Pulmonary artery endothelial cell (primary cell): Measurements from ENCODE around the gene SPC24. TPM values are rescaled to one million over a fixed set of nuclear protein-coding genes. Genes with fewer than 3 reads are reported as not detected.

ENCODE experiments used
- DNase-seq: peaks from one replicate; pipeline ENCODE4 v3.0.0-alpha.2; 2011; ENCODE audit warnings: low read depth, low spot score
- total RNA-seq: library from RNA; depleted of rRNA; stranded (reverse); fragments of >200 nt; gene quantifications from 2 replicates; pipeline ENCODE4 v1.2.3, GENCODE V29; 2014

The SPC24 gene
- 108 and 116 TPM in 2 replicates for total RNA-seq

- peak; percentile 97 for DNase-seq
Observed at GRCh38 chr19:11155373-11156120, at the start of gene SPC24. Gene SPC24, minus strand, starts transcription at chr19:11155782. Its CDS starts 6 bp downstream, at chr19:11155776.

- no peak for DNase-seq
Observed at GRCh38 chr19:11204943-11205349, 49.4 kb upstream of the SPC24 start.

GRCh38 chr19:11204076-11204602 lies 48.6 kb upstream of the SPC24 start:
- DNase-seq, result no peak

GRCh38 chr19:11203194-11204075 lies 47.9 kb upstream of the SPC24 start:
- DNase-seq, result no peak

GRCh38 chr19:11202488-11203193 lies 47.1 kb upstream of the SPC24 start:
- DNase-seq, result no peak

GRCh38 chr19:11201791-11202190 lies 46.2 kb upstream of the SPC24 start:
- no peak for DNase-seq

GRCh38 chr19:11200931-11201330 lies 45.3 kb upstream of the SPC24 start:
- no peak for DNase-seq

GRCh38 chr19:11200015-11200574 lies 44.5 kb upstream of the SPC24 start:
- DNase-seq, result no peak

GRCh38 chr19:11199517-11199916 lies 43.9 kb upstream of the SPC24 start:
- DNase-seq, result no peak

- DNase-seq, result no peak
Observed at GRCh38 chr19:11198769-11199424, 43.3 kb upstream of the SPC24 start.

- DNase-seq, result no peak
Observed at GRCh38 chr19:11198175-11198534, 42.6 kb upstream of the SPC24 start.

- DNase-seq, result no peak
Observed at GRCh38 chr19:11197291-11198174, 42.0 kb upstream of the SPC24 start, which contains the start of gene KANK2. Gene KANK2, minus strand, starts transcription at chr19:11197545. Its CDS starts 3,034 bp downstream, at chr19:11194511.

GRCh38 chr19:11196406-11197287 lies 41.1 kb upstream of the SPC24 start:
- DNase-seq, result no peak

GRCh38 chr19:11195681-11196080 lies 40.1 kb upstream of the SPC24 start:
- DNase-seq, result no peak

- no peak for DNase-seq
Observed at GRCh38 chr19:11194656-11195558, 39.3 kb upstream of the SPC24 start.

- no peak for DNase-seq
Observed at GRCh38 chr19:11194173-11194572, 38.6 kb upstream of the SPC24 start.
